Measurements from ENCODE around the gene XPNPEP2.

XPNPEP2 gene

GRCh38 chrX:129695535-129695934 lies 43.2 kb upstream of the XPNPEP2 start:
- H3K4me2 ChIP-seq (ENCODE audit: low read length) = no peak overlapping the region
- no peak overlapping the region for H2BK120ac ChIP-seq (ENCODE audit: low read depth, low read length)
- H3K79me2 ChIP-seq (ENCODE audit: control insufficient read depth, insufficient read depth, low read length) = no peaks in the 10 kb centered on the region
- H3K23ac ChIP-seq (ENCODE audit: low read length) = no peak overlapping the region
- H3K9ac ChIP-seq (ENCODE audit: low read length) = no peak overlapping the region
- H2BK5ac ChIP-seq (ENCODE audit: low read length) = no peak overlapping the region
- no CpG with 5 or more reads among the region's 6 CpGs for WGBS (ENCODE audit: extremely low coverage, insufficient coverage, low lambda C conversion rate)
- no peak overlapping the region for H3K18ac ChIP-seq (ENCODE audit: low read length)
- H3K27ac ChIP-seq (ENCODE audit: low read depth, low read length) = no peak overlapping the region
- H2BK15ac ChIP-seq (replicated peaks; ENCODE audit: low read depth) = no peak overlapping the region
- no peak for DNase-seq
- H3K4me3 ChIP-seq (ENCODE audit: low read length) = no peak overlapping the region
- no peak overlapping the region for H4K5ac ChIP-seq (ENCODE audit: low read length)
- H3K36me3 ChIP-seq (ENCODE audit: control insufficient read depth, insufficient read depth, low read length) = no peaks in the 10 kb centered on the region
- no peak overlapping the region for H3K56ac ChIP-seq (ENCODE audit: low read length)
- H2AK5ac ChIP-seq (ENCODE audit: low read length) = no peak overlapping the region
- H3K79me1 ChIP-seq (ENCODE audit: low read length) = no peaks in the 10 kb centered on the region
- H3K4ac ChIP-seq (ENCODE audit: low read depth, low read length) = no peak overlapping the region
- no peak overlapping the region for H4K8ac ChIP-seq (ENCODE audit: low read depth, low read length)
- no peaks in the 10 kb centered on the region for H3K27me3 ChIP-seq (ENCODE audit: insufficient read depth, low read length, poor library complexity)
- no peaks in the 10 kb centered on the region for H3K4me1 ChIP-seq (ENCODE audit: control insufficient read depth, low read depth, low read length)

- Histone ChIP-seq H4K5ac (ENCODE audit: low read length) (no peak overlapping the region), H3K56ac (ENCODE audit: low read length) (no peak overlapping the region)
These were observed 42.8 kb upstream of the XPNPEP2 start for GRCh38 chrX:129695937-129696336.

GRCh38 chrX:129696463-129697155 lies 42.2 kb upstream of the XPNPEP2 start:
- Histone ChIP-seq H3K4me1 (ENCODE audit: control insufficient read depth, low read depth, low read length) (no peaks in the 10 kb centered on the region), H2BK5ac (ENCODE audit: low read length) (no peak overlapping the region), H4K5ac (ENCODE audit: low read length) (no peak overlapping the region), H2BK15ac (replicated peaks; ENCODE audit: low read depth) (no peak overlapping the region), H3K36me3 (ENCODE audit: control insufficient read depth, insufficient read depth, low read length) (no peaks in the 10 kb centered on the region), H3K9ac (ENCODE audit: low read length) (no peak overlapping the region), H2BK120ac (ENCODE audit: low read depth, low read length) (no peak overlapping the region), H3K79me1 (ENCODE audit: low read length) (no peaks in the 10 kb centered on the region), H3K56ac (ENCODE audit: low read length) (no peak overlapping the region), H2AK5ac (ENCODE audit: low read length) (no peak overlapping the region), H4K8ac (ENCODE audit: low read depth, low read length) (no peak overlapping the region), H3K27me3 (ENCODE audit: insufficient read depth, low read length, poor library complexity) (no peaks in the 10 kb centered on the region), H3K4me2 (ENCODE audit: low read length) (no peak overlapping the region), H3K4me3 (ENCODE audit: low read length) (no peak overlapping the region), H3K79me2 (ENCODE audit: control insufficient read depth, insufficient read depth, low read length) (no peaks in the 10 kb centered on the region), H3K23ac (ENCODE audit: low read length) (no peak overlapping the region), H3K18ac (ENCODE audit: low read length) (no peak overlapping the region), H3K4ac (ENCODE audit: low read depth, low read length) (no peak overlapping the region), H3K27ac (ENCODE audit: low read depth, low read length) (no peak overlapping the region)
- no peak for DNase-seq
- WGBS (ENCODE audit: extremely low coverage, insufficient coverage, low lambda C conversion rate) = no CpG with 5 or more reads among the region's 8 CpGs

More at GRCh38 chrX:129695937-129696336, 42.8 kb upstream of the XPNPEP2 start:
- no peak overlapping the region for H3K4ac ChIP-seq (ENCODE audit: low read depth, low read length)
- no peak overlapping the region for H3K18ac ChIP-seq (ENCODE audit: low read length)
- no peaks in the 10 kb centered on the region for H3K4me1 ChIP-seq (ENCODE audit: control insufficient read depth, low read depth, low read length)
- no peak overlapping the region for H2AK5ac ChIP-seq (ENCODE audit: low read length)
- no CpG with 5 or more reads among the region's 8 CpGs for WGBS (ENCODE audit: extremely low coverage, insufficient coverage, low lambda C conversion rate)
- H3K79me1 ChIP-seq (ENCODE audit: low read length) = no peaks in the 10 kb centered on the region
- no peak overlapping the region for H2BK5ac ChIP-seq (ENCODE audit: low read length)
- no peak overlapping the region for H3K4me3 ChIP-seq (ENCODE audit: low read length)
- H3K9ac ChIP-seq (ENCODE audit: low read length) = no peak overlapping the region
- no peaks in the 10 kb centered on the region for H3K36me3 ChIP-seq (ENCODE audit: control insufficient read depth, insufficient read depth, low read length)
- H3K27ac ChIP-seq (ENCODE audit: low read depth, low read length) = no peak overlapping the region
- no peak overlapping the region for H2BK15ac ChIP-seq (replicated peaks; ENCODE audit: low read depth)
- H4K8ac ChIP-seq (ENCODE audit: low read depth, low read length) = no peak overlapping the region
- H3K4me2 ChIP-seq (ENCODE audit: low read length) = no peak overlapping the region
- H2BK120ac ChIP-seq (ENCODE audit: low read depth, low read length) = no peak overlapping the region
- no peak overlapping the region for H3K23ac ChIP-seq (ENCODE audit: low read length)
- DNase-seq = no peak
- no peaks in the 10 kb centered on the region for H3K27me3 ChIP-seq (ENCODE audit: insufficient read depth, low read length, poor library complexity)
- no peaks in the 10 kb centered on the region for H3K79me2 ChIP-seq (ENCODE audit: control insufficient read depth, insufficient read depth, low read length)

GRCh38 chrX:129697204-129697829 lies 41.5 kb upstream of the XPNPEP2 start:
- Histone ChIP-seq H2BK5ac (ENCODE audit: low read length) (no peak overlapping the region), H3K4me1 (ENCODE audit: control insufficient read depth, low read depth, low read length) (no peaks in the 10 kb centered on the region), H3K18ac (ENCODE audit: low read length) (no peak overlapping the region), H4K5ac (ENCODE audit: low read length) (no peak overlapping the region), H3K4ac (ENCODE audit: low read depth, low read length) (no peak overlapping the region), H3K27ac (ENCODE audit: low read depth, low read length) (no peak overlapping the region), H2BK120ac (ENCODE audit: low read depth, low read length) (no peak overlapping the region), H3K56ac (ENCODE audit: low read length) (no peak overlapping the region), H2BK15ac (replicated peaks; ENCODE audit: low read depth) (no peak overlapping the region), H3K4me2 (ENCODE audit: low read length) (no peak overlapping the region), H3K36me3 (ENCODE audit: control insufficient read depth, insufficient read depth, low read length) (no peaks in the 10 kb centered on the region), H3K23ac (ENCODE audit: low read length) (no peak overlapping the region), H2AK5ac (ENCODE audit: low read length) (no peak overlapping the region), H3K4me3 (ENCODE audit: low read length) (no peak overlapping the region), H4K8ac (ENCODE audit: low read depth, low read length) (no peak overlapping the region), H3K27me3 (ENCODE audit: insufficient read depth, low read length, poor library complexity) (no peaks in the 10 kb centered on the region), H3K79me1 (ENCODE audit: low read length) (no peaks in the 10 kb centered on the region), H3K79me2 (ENCODE audit: control insufficient read depth, insufficient read depth, low read length) (no peaks in the 10 kb centered on the region), H3K9ac (ENCODE audit: low read length) (no peak overlapping the region)
- WGBS (ENCODE audit: extremely low coverage, insufficient coverage, low lambda C conversion rate) = no CpG with 5 or more reads among the region's 9 CpGs
- DNase-seq = no peak

- Histone ChIP-seq H4K8ac (ENCODE audit: low read depth, low read length) (no peak overlapping the region), H3K18ac (ENCODE audit: low read length) (no peak overlapping the region)
These were observed 40.6 kb upstream of the XPNPEP2 start for GRCh38 chrX:129698150-129698549.

GRCh38 chrX:129700536-129700935 lies 38.2 kb upstream of the XPNPEP2 start:
- Histone ChIP-seq H3K79me1 (ENCODE audit: low read length) (no peaks in the 10 kb centered on the region), H2BK120ac (ENCODE audit: low read depth, low read length) (no peak overlapping the region), H2BK5ac (ENCODE audit: low read length) (no peak overlapping the region), H3K27ac (ENCODE audit: low read depth, low read length) (no peak overlapping the region), H2AK5ac (ENCODE audit: low read length) (no peak overlapping the region), H3K9ac (ENCODE audit: low read length) (no peak overlapping the region), H3K4me2 (ENCODE audit: low read length) (no peak overlapping the region), H3K23ac (ENCODE audit: low read length) (no peak overlapping the region), H3K27me3 (ENCODE audit: insufficient read depth, low read length, poor library complexity) (no peaks in the 10 kb centered on the region), H2BK15ac (replicated peaks; ENCODE audit: low read depth) (no peak overlapping the region), H3K79me2 (ENCODE audit: control insufficient read depth, insufficient read depth, low read length) (no peaks in the 10 kb centered on the region), H3K4ac (ENCODE audit: low read depth, low read length) (no peak overlapping the region), H4K8ac (ENCODE audit: low read depth, low read length) (no peak overlapping the region), H3K4me3 (ENCODE audit: low read length) (no peak overlapping the region), H3K36me3 (ENCODE audit: control insufficient read depth, insufficient read depth, low read length) (no peaks in the 10 kb centered on the region), H3K56ac (ENCODE audit: low read length) (no peak overlapping the region), H3K4me1 (ENCODE audit: control insufficient read depth, low read depth, low read length) (no peaks in the 10 kb centered on the region), H4K5ac (ENCODE audit: low read length) (no peak overlapping the region), H3K18ac (ENCODE audit: low read length) (no peak overlapping the region)
- no peak for DNase-seq
- no CpG with 5 or more reads among the region's 4 CpGs for WGBS (ENCODE audit: extremely low coverage, insufficient coverage, low lambda C conversion rate)

More at GRCh38 chrX:129698150-129698549, 40.6 kb upstream of the XPNPEP2 start:
- no peak overlapping the region for H2BK120ac ChIP-seq (ENCODE audit: low read depth, low read length)
- H3K23ac ChIP-seq (ENCODE audit: low read length) = no peak overlapping the region
- no peak for DNase-seq
- H3K4me2 ChIP-seq (ENCODE audit: low read length) = no peak overlapping the region
- H3K9ac ChIP-seq (ENCODE audit: low read length) = no peak overlapping the region
- H3K56ac ChIP-seq (ENCODE audit: low read length) = no peak overlapping the region
- no peak overlapping the region for H2BK15ac ChIP-seq (replicated peaks; ENCODE audit: low read depth)
- H3K27me3 ChIP-seq (ENCODE audit: insufficient read depth, low read length, poor library complexity) = no peaks in the 10 kb centered on the region
- H3K79me1 ChIP-seq (ENCODE audit: low read length) = no peaks in the 10 kb centered on the region
- no peak overlapping the region for H2AK5ac ChIP-seq (ENCODE audit: low read length)
- H3K4me1 ChIP-seq (ENCODE audit: control insufficient read depth, low read depth, low read length) = no peaks in the 10 kb centered on the region
- no peak overlapping the region for H4K5ac ChIP-seq (ENCODE audit: low read length)
- no peak overlapping the region for H2BK5ac ChIP-seq (ENCODE audit: low read length)
- no peaks in the 10 kb centered on the region for H3K36me3 ChIP-seq (ENCODE audit: control insufficient read depth, insufficient read depth, low read length)
- no peak overlapping the region for H3K4ac ChIP-seq (ENCODE audit: low read depth, low read length)
- H3K79me2 ChIP-seq (ENCODE audit: control insufficient read depth, insufficient read depth, low read length) = no peaks in the 10 kb centered on the region
- no peak overlapping the region for H3K27ac ChIP-seq (ENCODE audit: low read depth, low read length)
- H3K4me3 ChIP-seq (ENCODE audit: low read length) = no peak overlapping the region
